ENCODE results near the gene MACROD1.

The MACROD1 gene

DNA sequence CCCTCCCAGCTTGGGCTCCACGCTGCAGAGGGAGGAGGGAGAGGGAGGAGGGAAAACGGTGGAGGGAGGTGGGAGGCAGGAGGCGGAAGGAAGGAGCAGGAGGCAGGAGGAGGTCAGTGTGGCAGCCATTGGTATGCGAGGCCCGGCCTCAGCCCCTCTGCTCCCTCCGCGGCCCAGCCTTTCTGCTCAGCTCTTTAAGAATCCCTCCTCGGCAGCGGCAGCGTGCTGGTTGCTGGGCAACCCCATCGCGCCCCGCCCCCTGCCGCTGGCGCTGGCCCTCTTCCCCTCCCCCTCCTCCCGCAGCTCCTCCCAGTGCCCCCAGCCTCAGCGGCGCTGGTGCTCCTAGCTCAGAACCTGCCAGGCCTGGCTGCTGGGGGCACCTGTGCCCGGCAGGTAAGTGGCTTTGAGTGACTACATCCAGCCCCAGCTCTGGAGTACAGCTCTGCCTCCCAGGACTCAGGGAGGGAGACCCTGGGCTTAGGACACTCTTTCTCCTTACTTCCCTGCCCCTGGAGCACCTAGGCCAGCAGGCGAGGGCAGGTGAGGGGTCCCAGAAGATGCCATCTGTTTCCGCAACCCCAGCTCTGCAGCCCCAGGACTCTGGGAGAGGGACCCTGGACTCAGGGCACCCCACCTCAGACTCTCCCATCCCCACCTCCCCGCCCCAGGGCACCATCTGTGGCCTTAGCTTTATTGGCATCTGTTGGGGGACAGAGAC is 137.4 kb downstream of the MACROD1 start:
- H3K27ac ChIP-seq: no peak overlapping the region
- H3K4me3 ChIP-seq: no peak overlapping the region
- H3K4me1 ChIP-seq: peaks cover 0 to 9% (median 6%) of the 10 kb centered on the region in 4 donors
- intact Hi-C loops (cut with DNase I; ENCODE audit: low total_unique reads): no loop called here
- no peak for DNase-seq
- H3K27me3 ChIP-seq: peaks cover 0 to 37% of the 10 kb centered on the region in 2 donors
- H3K36me3 ChIP-seq: no peaks in the 10 kb centered on the region
- TF ChIP-seq, protein P1, sequence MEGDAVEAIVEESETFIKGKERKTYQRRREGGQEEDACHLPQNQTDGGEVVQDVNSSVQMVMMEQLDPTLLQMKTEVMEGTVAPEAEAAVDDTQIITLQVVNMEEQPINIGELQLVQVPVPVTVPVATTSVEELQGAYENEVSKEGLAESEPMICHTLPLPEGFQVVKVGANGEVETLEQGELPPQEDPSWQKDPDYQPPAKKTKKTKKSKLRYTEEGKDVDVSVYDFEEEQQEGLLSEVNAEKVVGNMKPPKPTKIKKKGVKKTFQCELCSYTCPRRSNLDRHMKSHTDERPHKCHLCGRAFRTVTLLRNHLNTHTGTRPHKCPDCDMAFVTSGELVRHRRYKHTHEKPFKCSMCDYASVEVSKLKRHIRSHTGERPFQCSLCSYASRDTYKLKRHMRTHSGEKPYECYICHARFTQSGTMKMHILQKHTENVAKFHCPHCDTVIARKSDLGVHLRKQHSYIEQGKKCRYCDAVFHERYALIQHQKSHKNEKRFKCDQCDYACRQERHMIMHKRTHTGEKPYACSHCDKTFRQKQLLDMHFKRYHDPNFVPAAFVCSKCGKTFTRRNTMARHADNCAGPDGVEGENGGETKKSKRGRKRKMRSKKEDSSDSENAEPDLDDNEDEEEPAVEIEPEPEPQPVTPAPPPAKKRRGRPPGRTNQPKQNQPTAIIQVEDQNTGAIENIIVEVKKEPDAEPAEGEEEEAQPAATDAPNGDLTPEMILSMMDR (IDR thresholded peaks at IDR 0.05): no peak
- H3K9me3 ChIP-seq: no peaks in the 10 kb centered on the region

DNA sequence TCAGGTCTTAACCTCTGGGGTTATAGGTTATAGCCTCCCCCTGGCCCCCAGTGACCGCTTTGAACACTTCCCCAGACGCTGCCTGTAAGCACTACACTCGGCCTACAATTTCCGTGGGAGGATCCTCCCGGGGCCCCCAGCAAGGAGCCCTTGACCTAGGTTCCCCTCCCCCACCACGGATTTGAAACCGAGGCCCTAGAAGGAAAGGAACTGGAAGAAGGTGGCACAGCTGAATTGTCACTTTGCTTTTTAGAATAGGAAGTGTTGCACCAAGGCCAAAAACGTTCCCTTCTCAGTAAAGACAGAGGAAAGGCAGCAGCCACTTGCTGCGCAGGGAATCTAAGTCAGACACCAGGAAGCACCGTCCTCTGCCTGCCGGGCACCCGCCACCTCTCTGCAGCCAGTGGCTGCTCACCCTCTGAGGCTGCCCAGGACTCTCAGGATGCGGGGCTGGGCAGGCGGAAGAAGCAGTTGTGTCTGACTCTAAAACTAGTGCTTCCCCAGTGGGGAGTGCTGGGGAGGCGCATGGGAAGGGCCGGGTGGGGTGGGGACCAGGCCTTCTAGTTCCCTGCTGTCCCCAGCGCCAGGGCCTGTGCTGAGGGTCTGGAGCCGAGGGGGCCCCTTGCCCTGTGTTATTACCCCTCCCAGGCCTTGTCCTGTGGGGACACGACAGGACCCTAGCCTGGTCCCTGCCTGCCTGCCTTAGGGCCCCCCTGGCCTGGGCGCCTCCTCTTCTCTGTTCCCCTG is 138.1 kb downstream of the MACROD1 start:
- H3K4me3 ChIP-seq: no peak overlapping the region
- no peak overlapping the region for H3K27ac ChIP-seq
- H3K36me3 ChIP-seq: no peaks in the 10 kb centered on the region
- peaks cover 0 to 30% of the 10 kb centered on the region in 2 donors for H3K27me3 ChIP-seq
- TF ChIP-seq, protein P1 (IDR thresholded peaks at IDR 0.05): no peak
- intact Hi-C loops (cut with DNase I; ENCODE audit: low total_unique reads): no loop called here
- H3K9me3 ChIP-seq: no peaks in the 10 kb centered on the region
- peaks cover 0 to 9% (median 6%) of the 10 kb centered on the region in 4 donors for H3K4me1 ChIP-seq
- DNase-seq: no peak

DNA sequence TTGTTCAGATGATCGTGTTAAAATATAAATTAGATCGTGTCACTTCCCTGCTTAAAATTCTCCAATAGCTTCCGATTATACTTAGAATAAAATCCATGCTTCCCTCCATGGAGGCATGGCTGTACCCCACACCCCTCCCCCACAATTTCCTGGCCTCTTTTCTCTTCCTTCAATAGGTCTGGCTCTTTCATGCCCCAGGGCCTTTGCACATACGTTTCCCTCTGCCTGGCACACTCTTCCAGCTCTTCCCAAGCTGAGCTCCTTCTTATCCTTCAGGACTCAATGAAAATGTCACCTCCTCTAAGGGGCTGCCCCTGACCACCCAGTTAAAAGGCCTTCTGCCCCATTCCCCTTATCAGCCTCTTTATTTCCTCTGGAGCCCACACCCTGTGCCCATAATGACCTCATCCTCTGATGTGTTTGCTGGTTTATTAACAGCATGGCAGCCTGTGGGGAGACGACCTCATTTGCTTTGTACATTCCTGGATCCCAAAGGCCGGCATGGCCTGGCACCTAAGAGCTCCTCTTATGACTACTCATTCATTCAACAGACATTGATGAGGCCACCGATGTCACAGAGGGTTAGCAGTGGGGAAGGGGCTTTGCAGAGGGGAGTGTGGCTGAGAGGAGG is 139.2 kb downstream of the MACROD1 start:
- no peaks in the 10 kb centered on the region for H3K36me3 ChIP-seq
- H3K9me3 ChIP-seq: no peaks in the 10 kb centered on the region
- no peak overlapping the region for H3K4me3 ChIP-seq
- peaks cover 0 to 9% (median 6%) of the 10 kb centered on the region in 4 donors for H3K4me1 ChIP-seq
- intact Hi-C loops (cut with DNase I; ENCODE audit: low total_unique reads): no loop called here
- peaks cover 0 to 20% of the 10 kb centered on the region in 2 donors for H3K27me3 ChIP-seq
- H3K27ac ChIP-seq: no peak overlapping the region
- TF ChIP-seq, protein P1 (IDR thresholded peaks at IDR 0.05): no peak
- DNase-seq: no peak

DNA sequence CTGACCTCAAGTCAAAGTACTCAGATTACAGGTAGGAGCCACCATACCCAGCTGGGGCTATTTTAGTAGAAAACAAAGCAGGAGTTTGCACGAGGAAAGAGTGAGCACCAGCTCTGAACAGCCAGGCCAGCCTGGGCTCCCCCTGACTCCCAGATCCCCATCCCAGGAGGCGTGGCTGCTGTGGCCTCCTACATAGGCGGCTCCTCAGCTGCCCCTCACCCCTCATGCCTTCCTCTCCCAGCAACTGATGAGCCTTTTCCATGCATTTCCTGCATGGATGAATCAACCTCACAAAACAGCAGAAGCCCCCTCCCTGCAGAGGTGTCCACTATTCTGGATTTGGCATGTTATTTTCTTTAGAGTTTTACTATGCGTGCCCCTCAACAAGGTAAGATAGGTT is 140.7 kb downstream of the MACROD1 start:
- DNase-seq: no peak
- Histone ChIP-seq H3K27ac (no peak overlapping the region), H3K36me3 (no peaks in the 10 kb centered on the region), H3K4me3 (no peak overlapping the region), H3K4me1 (peaks cover 0 to 9% (median 6%) of the 10 kb centered on the region in 4 donors), H3K9me3 (no peaks in the 10 kb centered on the region), H3K27me3 (peaks cover 0 to 21% of the 10 kb centered on the region in 2 donors)
- intact Hi-C loops (cut with DNase I; ENCODE audit: low total_unique reads): no loop called here
- TF ChIP-seq, protein P1 (IDR thresholded peaks at IDR 0.05): no peak

DNA sequence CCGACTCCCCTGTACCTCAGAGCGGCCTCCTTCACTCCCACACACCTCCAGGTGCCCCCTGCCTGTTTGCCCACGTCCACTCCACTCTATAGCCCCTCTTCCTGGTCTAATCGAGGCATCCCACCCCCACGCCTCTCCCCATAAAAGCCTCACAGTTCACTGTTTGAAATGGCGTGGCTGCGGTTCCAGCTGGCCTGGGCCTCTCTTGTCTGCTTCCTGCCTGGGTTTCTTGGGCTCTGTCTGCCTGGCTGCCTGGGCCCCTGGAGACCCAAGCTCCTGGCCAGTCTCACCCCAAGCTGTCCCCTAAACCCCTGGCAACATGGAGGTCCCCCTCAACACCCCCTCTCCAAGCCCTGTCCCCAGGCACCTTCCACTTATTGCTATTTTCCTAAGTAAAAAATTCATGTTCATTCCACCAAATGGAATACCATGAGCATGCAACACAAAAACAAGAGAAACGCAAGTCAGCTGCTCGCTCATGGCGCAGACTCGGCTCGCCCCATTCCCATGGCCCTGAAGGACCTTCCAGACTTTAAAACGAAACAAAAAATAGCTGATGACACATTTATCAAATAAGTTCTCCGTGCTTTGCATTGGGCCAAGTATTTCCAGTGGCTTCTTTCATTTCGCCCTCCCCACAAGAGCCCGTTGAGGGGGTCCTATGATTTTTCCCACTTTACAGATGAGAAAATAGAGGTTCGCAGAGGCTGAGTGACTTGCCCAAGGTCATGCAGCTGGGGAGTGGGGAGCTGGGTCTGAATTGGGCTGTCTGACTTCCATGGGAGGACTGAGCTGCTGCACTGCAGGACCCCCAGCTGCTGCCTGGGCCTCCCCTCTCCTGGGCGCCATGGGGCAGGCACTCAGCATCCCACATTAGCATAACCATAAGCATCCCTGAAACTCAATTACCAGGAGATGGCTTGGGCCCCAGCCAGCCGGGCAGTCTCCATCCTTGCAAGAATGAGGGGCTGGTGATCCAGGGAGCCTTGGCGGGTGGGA is 141.9 kb downstream of the MACROD1 start:
- DNase-seq: no peak
- H3K27me3 ChIP-seq: peaks cover 0 to 18% of the 10 kb centered on the region in 2 donors
- no peak overlapping the region for H3K4me3 ChIP-seq
- H3K27ac ChIP-seq: no peak overlapping the region
- no peaks in the 10 kb centered on the region for H3K9me3 ChIP-seq
- intact Hi-C loops (cut with DNase I; ENCODE audit: low total_unique reads): no loop called here
- H3K36me3 ChIP-seq: no peaks in the 10 kb centered on the region
- TF ChIP-seq, protein P1 (IDR thresholded peaks at IDR 0.05): no peak
- peaks cover 0 to 14% (median 6%) of the 10 kb centered on the region in 4 donors for H3K4me1 ChIP-seq

All from tibial artery (tissue), 4 donors.